ENCODE measurements around the gene CELSR1.

CELSR1 gene

GRCh38 chr22:46460857-46461256 lies 76.6 kb downstream of the CELSR1 start:
- H3K4me3 ChIP-seq (ENCODE audit: low read depth in 1 of 2, low read length in 2 of 2) = no peak overlapping the region
- H3K27me3 ChIP-seq (ENCODE audit: control insufficient read depth in 1 of 2, insufficient read depth in 2 of 2, low read length in 2 of 2) = peaks cover 0 to 2% of the 10 kb centered on the region in 2 donors
- no peak overlapping the region for H3K9ac ChIP-seq (ENCODE audit: low read depth in 1 of 2, low read length in 2 of 2)
- H3K4me1 ChIP-seq (ENCODE audit: control insufficient read depth in 1 of 2, insufficient read depth in 2 of 2, low read length in 2 of 2) = no peaks in the 10 kb centered on the region
- no peak overlapping the region for H3K27ac ChIP-seq (ENCODE audit: low read depth, low read length)
- no peaks in the 10 kb centered on the region for H3K9me3 ChIP-seq (ENCODE audit: control insufficient read depth in 1 of 2, low read length in 2 of 2)
- no peaks in the 10 kb centered on the region for H3K36me3 ChIP-seq (ENCODE audit: control insufficient read depth in 1 of 2, insufficient read depth in 2 of 2, low read length in 2 of 2)

GRCh38 chr22:46459347-46460065 lies 77.9 kb downstream of the CELSR1 start:
- no peaks in the 10 kb centered on the region for H3K36me3 ChIP-seq (ENCODE audit: control insufficient read depth in 1 of 2, insufficient read depth in 2 of 2, low read length in 2 of 2)
- H3K4me1 ChIP-seq (ENCODE audit: control insufficient read depth in 1 of 2, insufficient read depth in 2 of 2, low read length in 2 of 2) = no peaks in the 10 kb centered on the region
- peaks cover 0 to 5% of the 10 kb centered on the region in 2 donors for H3K27me3 ChIP-seq (ENCODE audit: control insufficient read depth in 1 of 2, insufficient read depth in 2 of 2, low read length in 2 of 2)
- H3K9ac ChIP-seq (ENCODE audit: low read depth in 1 of 2, low read length in 2 of 2) = no peak overlapping the region
- H3K4me3 ChIP-seq (ENCODE audit: low read depth in 1 of 2, low read length in 2 of 2) = no peak overlapping the region
- H3K9me3 ChIP-seq (ENCODE audit: control insufficient read depth in 1 of 2, low read length in 2 of 2) = no peaks in the 10 kb centered on the region
- H3K27ac ChIP-seq (ENCODE audit: low read depth, low read length) = no peak overlapping the region

- Histone ChIP-seq H3K27me3 (ENCODE audit: control insufficient read depth in 1 of 2, insufficient read depth in 2 of 2, low read length in 2 of 2) (peaks cover 0 to 5% of the 10 kb centered on the region in 2 donors), H3K36me3 (ENCODE audit: control insufficient read depth in 1 of 2, insufficient read depth in 2 of 2, low read length in 2 of 2) (no peaks in the 10 kb centered on the region), H3K4me1 (ENCODE audit: control insufficient read depth in 1 of 2, insufficient read depth in 2 of 2, low read length in 2 of 2) (no peaks in the 10 kb centered on the region), H3K4me3 (ENCODE audit: low read depth in 1 of 2, low read length in 2 of 2) (no peak overlapping the region), H3K9me3 (ENCODE audit: control insufficient read depth in 1 of 2, low read length in 2 of 2) (no peaks in the 10 kb centered on the region), H3K27ac (ENCODE audit: low read depth, low read length) (no peak overlapping the region), H3K9ac (ENCODE audit: low read depth in 1 of 2, low read length in 2 of 2) (no peak overlapping the region)
Measured at GRCh38 chr22:46458525-46458924, 78.9 kb downstream of the CELSR1 start.

- Histone ChIP-seq H3K4me3 (ENCODE audit: low read depth in 1 of 2, low read length in 2 of 2) (no peak overlapping the region), H3K4me1 (ENCODE audit: control insufficient read depth in 1 of 2, insufficient read depth in 2 of 2, low read length in 2 of 2) (no peaks in the 10 kb centered on the region), H3K36me3 (ENCODE audit: control insufficient read depth in 1 of 2, insufficient read depth in 2 of 2, low read length in 2 of 2) (no peaks in the 10 kb centered on the region)
Measured at GRCh38 chr22:46457502-46458488, 79.6 kb downstream of the CELSR1 start.

GRCh38 chr22:46456818-46457163 lies 80.6 kb downstream of the CELSR1 start:
- no peaks in the 10 kb centered on the region for H3K36me3 ChIP-seq (ENCODE audit: control insufficient read depth in 1 of 2, insufficient read depth in 2 of 2, low read length in 2 of 2)
- no peaks in the 10 kb centered on the region for H3K4me1 ChIP-seq (ENCODE audit: control insufficient read depth in 1 of 2, insufficient read depth in 2 of 2, low read length in 2 of 2)
- no peaks in the 10 kb centered on the region for H3K9me3 ChIP-seq (ENCODE audit: control insufficient read depth in 1 of 2, low read length in 2 of 2)
- H3K27ac ChIP-seq (ENCODE audit: low read depth, low read length) = no peak overlapping the region
- no peak overlapping the region for H3K4me3 ChIP-seq (ENCODE audit: low read depth in 1 of 2, low read length in 2 of 2)
- no peak overlapping the region for H3K9ac ChIP-seq (ENCODE audit: low read depth in 1 of 2, low read length in 2 of 2)
- H3K27me3 ChIP-seq (ENCODE audit: control insufficient read depth in 1 of 2, insufficient read depth in 2 of 2, low read length in 2 of 2) = peaks cover 0 to 7% of the 10 kb centered on the region in 2 donors

More at GRCh38 chr22:46457502-46458488, 79.6 kb downstream of the CELSR1 start:
- Histone ChIP-seq H3K27ac (ENCODE audit: low read depth, low read length) (no peak overlapping the region), H3K9ac (ENCODE audit: low read depth in 1 of 2, low read length in 2 of 2) (no peak overlapping the region), H3K9me3 (ENCODE audit: control insufficient read depth in 1 of 2, low read length in 2 of 2) (no peaks in the 10 kb centered on the region), H3K27me3 (ENCODE audit: control insufficient read depth in 1 of 2, insufficient read depth in 2 of 2, low read length in 2 of 2) (peaks cover 0 to 5% of the 10 kb centered on the region in 2 donors)

- Histone ChIP-seq H3K4me1 (ENCODE audit: control insufficient read depth in 1 of 2, insufficient read depth in 2 of 2, low read length in 2 of 2) (no peaks in the 10 kb centered on the region), H3K36me3 (ENCODE audit: control insufficient read depth in 1 of 2, insufficient read depth in 2 of 2, low read length in 2 of 2) (no peaks in the 10 kb centered on the region), H3K4me3 (ENCODE audit: low read depth in 1 of 2, low read length in 2 of 2) (no peak overlapping the region), H3K9ac (ENCODE audit: low read depth in 1 of 2, low read length in 2 of 2) (no peak overlapping the region), H3K27me3 (ENCODE audit: control insufficient read depth in 1 of 2, insufficient read depth in 2 of 2, low read length in 2 of 2) (peaks cover 4 to 7% of the 10 kb centered on the region in 2 donors), H3K27ac (ENCODE audit: low read depth, low read length) (no peak overlapping the region), H3K9me3 (ENCODE audit: control insufficient read depth in 1 of 2, low read length in 2 of 2) (no peaks in the 10 kb centered on the region)
Measured at GRCh38 chr22:46455446-46455845, 82.0 kb downstream of the CELSR1 start.

- no peak overlapping the region for H3K4me3 ChIP-seq (ENCODE audit: low read depth in 1 of 2, low read length in 2 of 2)
- H3K9ac ChIP-seq (ENCODE audit: low read depth in 1 of 2, low read length in 2 of 2) = no peak overlapping the region
- no peak overlapping the region for H3K27ac ChIP-seq (ENCODE audit: low read depth, low read length)
- no peaks in the 10 kb centered on the region for H3K9me3 ChIP-seq (ENCODE audit: control insufficient read depth in 1 of 2, low read length in 2 of 2)
- H3K4me1 ChIP-seq (ENCODE audit: control insufficient read depth in 1 of 2, insufficient read depth in 2 of 2, low read length in 2 of 2) = no peaks in the 10 kb centered on the region
- no peaks in the 10 kb centered on the region for H3K36me3 ChIP-seq (ENCODE audit: control insufficient read depth in 1 of 2, insufficient read depth in 2 of 2, low read length in 2 of 2)
- H3K27me3 ChIP-seq (ENCODE audit: control insufficient read depth in 1 of 2, insufficient read depth in 2 of 2, low read length in 2 of 2) = peaks cover 4 to 7% of the 10 kb centered on the region in 2 donors
Measured at GRCh38 chr22:46454504-46455269, 82.7 kb downstream of the CELSR1 start.

GRCh38 chr22:46453829-46454503 lies 83.5 kb downstream of the CELSR1 start:
- Histone ChIP-seq H3K27me3 (ENCODE audit: control insufficient read depth in 1 of 2, insufficient read depth in 2 of 2, low read length in 2 of 2) (peaks cover 4 to 7% of the 10 kb centered on the region in 2 donors), H3K4me1 (ENCODE audit: control insufficient read depth in 1 of 2, insufficient read depth in 2 of 2, low read length in 2 of 2) (no peaks in the 10 kb centered on the region), H3K9ac (ENCODE audit: low read depth in 1 of 2, low read length in 2 of 2) (no peak overlapping the region), H3K36me3 (ENCODE audit: control insufficient read depth in 1 of 2, insufficient read depth in 2 of 2, low read length in 2 of 2) (no peaks in the 10 kb centered on the region), H3K9me3 (ENCODE audit: control insufficient read depth in 1 of 2, low read length in 2 of 2) (no peaks in the 10 kb centered on the region), H3K4me3 (ENCODE audit: low read depth in 1 of 2, low read length in 2 of 2) (no peak overlapping the region), H3K27ac (ENCODE audit: low read depth, low read length) (no peak overlapping the region)

- Histone ChIP-seq H3K27me3 (ENCODE audit: control insufficient read depth in 1 of 2, insufficient read depth in 2 of 2, low read length in 2 of 2) (peaks cover 4 to 7% of the 10 kb centered on the region in 2 donors), H3K4me1 (ENCODE audit: control insufficient read depth in 1 of 2, insufficient read depth in 2 of 2, low read length in 2 of 2) (no peaks in the 10 kb centered on the region), H3K36me3 (ENCODE audit: control insufficient read depth in 1 of 2, insufficient read depth in 2 of 2, low read length in 2 of 2) (no peaks in the 10 kb centered on the region), H3K4me3 (ENCODE audit: low read depth in 1 of 2, low read length in 2 of 2) (no peak overlapping the region), H3K9me3 (ENCODE audit: control insufficient read depth in 1 of 2, low read length in 2 of 2) (no peaks in the 10 kb centered on the region), H3K27ac (ENCODE audit: low read depth, low read length) (no peak overlapping the region), H3K9ac (ENCODE audit: low read depth in 1 of 2, low read length in 2 of 2) (no peak overlapping the region)
Measured at GRCh38 chr22:46453006-46453828, 84.2 kb downstream of the CELSR1 start.
